HepG2 (cell line): ENCODE measurements around the gene VSTM1. TPM values are rescaled to one million over a fixed set of nuclear protein-coding genes. Genes with fewer than 3 reads are reported as not detected.

Experiments
- ATAC-seq: fragments of 200-7000 bp; cut with Tn5 transposase; 3 replicates; pipeline ENCODE4 v1.9.1; 2020; ENCODE audit warnings: mild to moderate bottlenecking, moderate library complexity
- BruUV-seq: library from RNA; stranded (reverse); fragments of 400-500 nt; replicated peaks from 2 replicates; lab custom pipeline; 2021; lab: Mats Ljungman, UMichigan
- CTCF ChIA-PET: fragments of 300-600 bp; formaldehyde crosslinking; extraction: SDS; loops from one replicate; lab custom pipeline; 2021; ENCODE audit warnings: low total read pairs, inconsistent platforms, low intra/inter-chr PET ratio; lab: Yijun Ruan, JAX
- POLR2A ChIA-PET: fragments of 350-600 bp; sonication (Branson Sonifier 250); formaldehyde crosslinking; loops from one replicate; lab custom pipeline; 2020; ENCODE audit warnings: antibody characterized with exemption, inconsistent platforms; lab: Yijun Ruan, JAX
- DNase-seq: peaks from one replicate; pipeline ENCODE4 v3.0.0-alpha.2; 2015; ENCODE audit warnings: low spot score
- FAIRE-seq: peaks from 3 replicates; lab custom pipeline; 2011; peaks lifted over from hg19 to GRCh38; lab: Jason Lieb, UNC
- H2AFZ ChIP-seq: one replicate; pipeline ENCODE4 v1.6.1; 2011; ENCODE audit warnings: low read length, inconsistent platforms
- H3K27ac ChIP-seq: fragments of 300-600 bp; 3 replicates; pipeline ENCODE4 v1.8.0; 2011; ENCODE audit warnings: mixed run types, mild to moderate bottlenecking, mixed read lengths, low read length, inconsistent platforms; ENCODE audit not compliant: insufficient read depth; ENCODE audit errors: extremely low read length
- H3K27me3 ChIP-seq, 2 experiments: fragments of 200-600 bp in 1 of 2; 2 replicates in 1 of 2; 3 replicates in 1 of 2; pipeline versions ENCODE4 v1.6.0 to v1.8.0; 2011; ENCODE audit warnings: low read length in 2 of 2, mild to moderate bottlenecking in 2 of 2, moderate library complexity in 2 of 2, inconsistent platforms in 1 of 2; ENCODE audit not compliant: insufficient read depth in 2 of 2, control insufficient read depth in 1 of 2
- H3K36me3 ChIP-seq, 2 experiments: fragments of 200-600 bp in 1 of 2; replicated peaks in 1 of 2; 2 replicates in 1 of 2; 3 replicates in 1 of 2; pipeline versions ENCODE4 v1.5.1 to v1.8.0; 2011; ENCODE audit warnings: low read length in 2 of 2, inconsistent platforms in 1 of 2; ENCODE audit not compliant: insufficient read depth in 2 of 2, control insufficient read depth in 1 of 2
- H3K4me1 ChIP-seq: 2 replicates; pipeline ENCODE4 v1.5.1; 2012; ENCODE audit warnings: low read length, inconsistent platforms; ENCODE audit not compliant: insufficient read depth
- H3K4me2 ChIP-seq: 2 replicates; pipeline ENCODE4 v1.6.0; 2011; ENCODE audit warnings: low read depth, low read length, inconsistent platforms
- H3K4me3 ChIP-seq, 3 experiments: fragments of 200-600 bp in 1 of 3; sonication (generic), shearing (Covaris generic) in 1 of 3; replicated peaks in 1 of 3; 2 replicates each; pipeline ENCODE4 v1.5.1; 2011 to 2016; ENCODE audit warnings: low read length in 3 of 3, inconsistent platforms in 2 of 3, low read depth in 2 of 3, mild to moderate bottlenecking in 2 of 3, control low read depth in 1 of 3, mixed read lengths in 1 of 3; ENCODE audit not compliant: insufficient read depth in 1 of 3
- H3K79me2 ChIP-seq: one replicate; pipeline ENCODE4 v1.6.1; 2011; ENCODE audit warnings: low read length, inconsistent platforms; ENCODE audit not compliant: insufficient read depth
- H3K9ac ChIP-seq: 2 replicates; pipeline ENCODE4 v1.6.0; 2011; ENCODE audit warnings: mild to moderate bottlenecking, low read depth, low read length, inconsistent platforms; ENCODE audit not compliant: insufficient read depth
- H3K9me3 ChIP-seq: 2 replicates; pipeline ENCODE4 v1.5.1; 2012; ENCODE audit warnings: mild to moderate bottlenecking, low read length
- H4K20me1 ChIP-seq: 2 replicates; pipeline ENCODE4 v1.6.0; 2011; ENCODE audit warnings: inconsistent platforms, mild to moderate bottlenecking, low read length, moderate library complexity; ENCODE audit not compliant: insufficient read depth
- ARNT ChIP-seq: fragments of 450-650 bp; IDR thresholded peaks from 2 replicates; pipeline ENCODE4 v1.6.1; 2017
- ATF7-NPFF ChIP-seq: sonication (generic); formaldehyde crosslinking; IDR thresholded peaks from 2 replicates; pipeline ENCODE4 v1.8.1; 2023; ENCODE audit warnings: mild to moderate bottlenecking, low read depth, missing genetic modification reagents, moderate library complexity
- DDIT3 ChIP-seq: sonication (generic); formaldehyde crosslinking; IDR thresholded peaks from 2 replicates; pipeline ENCODE4 v1.4.0; 2020; ENCODE audit warnings: mild to moderate bottlenecking, missing genetic modification reagents
- DRAP1 ChIP-seq: IDR thresholded peaks from 2 replicates; pipeline ENCODE4 v1.6.1; 2016; ENCODE audit warnings: missing genetic modification reagents, missing compliant biosample characterization
- FOSL1 ChIP-seq: sonication (generic); formaldehyde crosslinking; IDR thresholded peaks from 2 replicates; pipeline ENCODE4 v1.9.0; 2021; ENCODE audit warnings: missing genetic modification reagents, borderline replicate concordance
- KAT8 ChIP-seq: IDR thresholded peaks from 2 replicates; pipeline ENCODE4 v1.6.1; 2016; ENCODE audit warnings: missing genetic modification reagents, missing compliant biosample characterization
- KDM1A ChIP-seq: IDR thresholded peaks from 2 replicates; pipeline ENCODE4 v1.6.1; 2016; ENCODE audit warnings: missing compliant biosample characterization
- KDM5B ChIP-seq: sonication (generic); formaldehyde crosslinking; IDR thresholded peaks from 2 replicates; pipeline ENCODE4 v1.4.0; 2020; ENCODE audit warnings: missing genetic modification reagents, mild to moderate bottlenecking, borderline replicate concordance
- MTA1 ChIP-seq: sonication (generic); formaldehyde crosslinking; IDR thresholded peaks from 2 replicates; pipeline ENCODE4 v1.4.0; 2020; ENCODE audit warnings: missing genetic modification reagents, mild to moderate bottlenecking, borderline replicate concordance
- NCOR1 ChIP-seq: fragments of 200-600 bp; sonication (generic); IDR thresholded peaks from 2 replicates; pipeline ENCODE4 v1.7.0; 2017; ENCODE audit warnings: antibody characterized with exemption, low read length, borderline replicate concordance
- SMARCE1 ChIP-seq: fragments of 450-650 bp; IDR thresholded peaks from 2 replicates; pipeline ENCODE4 v1.6.1; 2017; ENCODE audit warnings: borderline replicate concordance
- SNAPC5 ChIP-seq: sonication (generic); formaldehyde crosslinking; IDR thresholded peaks from 2 replicates; pipeline ENCODE4 v1.8.1; 2023; ENCODE audit warnings: mild to moderate bottlenecking, missing genetic modification reagents, borderline replicate concordance
- SRY ChIP-seq: sonication (generic); formaldehyde crosslinking; IDR thresholded peaks from 2 replicates; pipeline ENCODE4 v1.8.0; 2022; ENCODE audit warnings: mild to moderate bottlenecking, missing genetic modification reagents
- THAP8 ChIP-seq: sonication (generic); formaldehyde crosslinking; IDR thresholded peaks from 2 replicates; pipeline ENCODE4 v1.5.1; 2020; ENCODE audit warnings: missing genetic modification reagents, mild to moderate bottlenecking, borderline replicate concordance
- YEATS2 ChIP-seq: sonication (generic); formaldehyde crosslinking; IDR thresholded peaks from 2 replicates; pipeline ENCODE4 v1.4.0; 2020; ENCODE audit warnings: missing genetic modification reagents, borderline replicate concordance
- ZNF235 ChIP-seq: sonication (generic); formaldehyde crosslinking; IDR thresholded peaks from 2 replicates; pipeline ENCODE4 v1.8.1; 2023; ENCODE audit warnings: mild to moderate bottlenecking, missing genetic modification reagents, borderline replicate concordance
- ZNF530 ChIP-seq: sonication (generic); formaldehyde crosslinking; IDR thresholded peaks from 2 replicates; pipeline ENCODE4 v1.5.0; 2020; ENCODE audit warnings: low read depth, mild to moderate bottlenecking, missing genetic modification reagents
- ZNF616 ChIP-seq: sonication (generic); formaldehyde crosslinking; IDR thresholded peaks from 2 replicates; pipeline ENCODE4 v1.5.0; 2020; ENCODE audit warnings: low read depth, mild to moderate bottlenecking, missing genetic modification reagents
- ZNF691 ChIP-seq: sonication (generic); formaldehyde crosslinking; IDR thresholded peaks from 2 replicates; pipeline ENCODE4 v1.4.0; 2020; ENCODE audit warnings: missing genetic modification reagents, low read depth, mild to moderate bottlenecking, borderline replicate concordance
- ZNF749 ChIP-seq: sonication (generic); formaldehyde crosslinking; IDR thresholded peaks from 2 replicates; pipeline ENCODE4 v1.8.0; 2022; ENCODE audit warnings: mild to moderate bottlenecking, missing genetic modification reagents, moderate library complexity, borderline replicate concordance
- ZNF761 ChIP-seq: sonication (generic); formaldehyde crosslinking; conservative IDR thresholded peaks from 2 replicates; pipeline ENCODE4 v1.4.0; 2020; ENCODE audit warnings: mild to moderate bottlenecking, missing genetic modification reagents
- ZNF780A ChIP-seq: sonication (generic); formaldehyde crosslinking; IDR thresholded peaks from 2 replicates; pipeline ENCODE4 v1.8.0; 2022; ENCODE audit warnings: mild to moderate bottlenecking, missing genetic modification reagents, moderate library complexity
- ZNF839 ChIP-seq: sonication (generic); formaldehyde crosslinking; IDR thresholded peaks from 2 replicates; pipeline ENCODE4 v1.4.0; 2020; ENCODE audit warnings: missing genetic modification reagents, mild to moderate bottlenecking, borderline replicate concordance
- WGBS: methylation state at CpG from one replicate; pipeline ENCODE4 v1.1.6; 2017; ENCODE audit warnings: low lambda C conversion rate; 5-methylcytosine and 5-hydroxymethylcytosine counted together
- in situ Hi-C: cut with HindIII; loops from 2 replicates; pipeline ENCODE4 v1.10.0; 2017; ENCODE audit warnings: low pct_unique_long_range_greater_than_20kb; ENCODE audit not compliant: extremely low pct_ligation_motif_present
- intact Hi-C: fragments of 100-400 bp; cut with micrococcal nuclease; formaldehyde crosslinking; loops from one replicate; pipeline ENCODE4 v1.10.0; 2022; ENCODE audit not compliant: unreplicated experiment
- polyA plus RNA-seq, 8 experiments: library from polyadenylated mRNA; depleted of rRNA in 3 of 8; stranded (reverse) in 7 of 8; unstranded in 1 of 8; fragments of >200 nt; fragmentation: Illumina TruSeq in 4 of 8; extraction: Trizol in 4 of 8; gene quantifications; 2 replicates each; pipeline versions ENCODE4 v1.2.1 to v1.2.3, GENCODE V29; 2011 to 2016; ENCODE audit warnings: low read depth in 4 of 8, missing spikeins in 1 of 8, mixed read lengths in 1 of 8; ENCODE audit not compliant: insufficient read depth in 1 of 8
- total RNA-seq, 5 experiments: library from RNA; depleted of rRNA; stranded (reverse); fragments of >200 nt; fragmentation: Illumina TruSeq; extraction: Trizol; gene quantifications; 2 replicates each; pipeline ENCODE4 v1.2.3, GENCODE V29; 2016; ENCODE audit warnings: low read depth in 1 of 5

The VSTM1 gene
- total and polyA plus RNA-seq, 2 of the 13 experiments (the other 11 are each of a cell fraction or from before 2014, with no cell fraction given) = not detected

- TF ChIP-seq ZNF761 (no peak), YEATS2 (CRISPR knock-in tag) (no peak), ZNF616 (no peak)
These were observed 41.8 kb downstream of the VSTM1 start (continued) for GRCh38 chr19:54021932-54022331.

- WGBS = 81% methylated on average over 5 of the region's 8 CpGs
- no peak overlapping the region for H3K27ac ChIP-seq
- BruUV-seq = no TSS peak
- H3K36me3 ChIP-seq = no peaks in the 10 kb centered on the region
- in situ Hi-C loops = loop anchor here (10.0 kb wide), 2 partner anchors 117 to 217 kb away; partner anchors contain the start of gene CACNG7
- no peak overlapping the region for H2AFZ ChIP-seq
- POLR2A ChIA-PET = interaction anchor here (1.0 kb wide), 1 partner anchor 155 kb away, joined by 3 read pairs; no protein-coding TSS in a partner anchor
- H3K4me2 ChIP-seq = no peak overlapping the region
- ATAC-seq = no peak
- TF ChIP-seq DRAP1 (no peak), ATF7-NPFF (CRISPR knock-in tag) (no peak), KDM5B (CRISPR knock-in tag) (no peak), ARNT (no peak), NCOR1 (no peak), ZNF235 (CRISPR knock-in tag) (no peak), FOSL1 (no peak), ZNF691 (CRISPR knock-in tag) (no peak), MTA1 (CRISPR knock-in tag) (no peak), ZNF839 (CRISPR knock-in tag) (no peak), THAP8 (CRISPR knock-in tag) (no peak), DDIT3 (CRISPR knock-in tag) (no peak), SNAPC5 (CRISPR knock-in tag) (no peak), SMARCE1 (no peak), KAT8 (no peak), ZNF530 (CRISPR knock-in tag) (no peak), ZNF749 (CRISPR knock-in tag) (no peak), SRY (CRISPR knock-in tag) (no peak), KDM1A (CRISPR knock-in tag) (no peak), ZNF780A (CRISPR knock-in tag) (no peak)
- TF ChIP-seq, all 625 proteins: peak for 0
- intact Hi-C loops = loop anchor here (5.0 kb wide), 2 partner anchors 114 to 229 kb away; partner anchors contain the start of gene CACNG7
- CTCF ChIA-PET = interaction anchor here (1.2 kb wide), 1 partner anchor 179 kb away, joined by 3 read pairs; no protein-coding TSS in a partner anchor
- Histone ChIP-seq H4K20me1 (no peaks in the 10 kb centered on the region), H3K9me3 (no peaks in the 10 kb centered on the region), H3K9ac (no peak overlapping the region), H3K79me2 (no peaks in the 10 kb centered on the region), H3K27me3 (peaks cover 2 to 6% of the 10 kb centered on the region in 2 experiments; a peak in 3 of 5 replicates), H3K4me3 (no peak overlapping the region), H3K4me1 (peaks cover 43% of the 10 kb centered on the region)
- DNase-seq (no peak), FAIRE-seq (no peak)
These were observed 42.3 kb downstream of the VSTM1 start for GRCh38 chr19:54021363-54021762.
